ENCODE data around the gene SNRNP25.

SNRNP25 gene

GRCh38 chr16:66309-67182, 12.9 kb downstream of the SNRNP25 start:
- no peak for TF ChIP-seq CTCF (conservative IDR thresholded peaks at IDR 0.05; ENCODE audit: low read depth, low read length)
- no peak for DNase-seq (ENCODE audit: low read depth)
- H3K4me3 ChIP-seq (ENCODE audit: low read depth, low read length): no peak overlapping the region

GRCh38 chr16:67183-67791, 13.7 kb downstream of the SNRNP25 start:
- H3K4me3 ChIP-seq (ENCODE audit: low read depth, low read length): no peak overlapping the region
- TF ChIP-seq CTCF (conservative IDR thresholded peaks at IDR 0.05; ENCODE audit: low read depth, low read length): no peak
- DNase-seq (ENCODE audit: low read depth): no peak

GRCh38 chr16:67884-68789, 14.5 kb downstream of the SNRNP25 start:
- H3K4me3 ChIP-seq (ENCODE audit: low read depth, low read length): no peak overlapping the region
- TF ChIP-seq CTCF (conservative IDR thresholded peaks at IDR 0.05; ENCODE audit: low read depth, low read length): no peak
- peak; percentile 42 for DNase-seq (ENCODE audit: low read depth)

- no peak for DNase-seq (ENCODE audit: low read depth)
- H3K4me3 ChIP-seq (ENCODE audit: low read depth, low read length): no peak overlapping the region
- TF ChIP-seq CTCF (conservative IDR thresholded peaks at IDR 0.05; ENCODE audit: low read depth, low read length): no peak
Measured at GRCh38 chr16:69181-69580, 15.6 kb downstream of the SNRNP25 start.

GRCh38 chr16:71210-71539, 17.5 kb downstream of the SNRNP25 start:
- peak overlapping the region; percentile 70 for H3K4me3 ChIP-seq (ENCODE audit: low read depth, low read length)
- TF ChIP-seq CTCF (conservative IDR thresholded peaks at IDR 0.05; ENCODE audit: low read depth, low read length): no peak
- DNase-seq (ENCODE audit: low read depth): no peak

- no peak for TF ChIP-seq CTCF (conservative IDR thresholded peaks at IDR 0.05; ENCODE audit: low read depth, low read length)
- peak; percentile 57 for DNase-seq (ENCODE audit: low read depth)
- H3K4me3 ChIP-seq (ENCODE audit: low read depth, low read length): peak overlapping the region; percentile 70
Measured at GRCh38 chr16:71540-72401, 18.1 kb downstream of the SNRNP25 start.

Measured in choroid plexus epithelial cell (primary cell).